GM18517 (cell line): Measurements from ENCODE around the gene KRTAP13-2.

Source experiments
- ATAC-seq: cut with Tn5 transposase; IDR thresholded peaks from one replicate; pipeline ENCODE4 v1.9.1; 2021; ENCODE audit warnings: mild to moderate bottlenecking, moderate library complexity; ENCODE audit not compliant: unreplicated experiment

The KRTAP13-2 gene

GRCh38 chr21:30372139-30372770 is at the start of gene KRTAP13-2:
KRTAP13-2 (minus strand) TSS chr21:30372271; CDS start chr21:30372213, 58 bp downstream.
- no peak for ATAC-seq

- ATAC-seq = no peak
Observed at GRCh38 chr21:30415993-30416392, 43.9 kb upstream of the KRTAP13-2 start.

GRCh38 chr21:30408782-30409494 is 36.9 kb upstream of the KRTAP13-2 start:
- ATAC-seq = no peak

GRCh38 chr21:30395731-30396130 is 23.7 kb upstream of the KRTAP13-2 start, which contains the start of gene KRTAP13-1:
KRTAP13-1 (plus strand) TSS chr21:30396031; CDS start chr21:30396087, 56 bp downstream.
- ATAC-seq = no peak

GRCh38 chr21:30391492-30392025 is 19.5 kb upstream of the KRTAP13-2 start:
- ATAC-seq = no peak

GRCh38 chr21:30382201-30382600 is 10.1 kb upstream of the KRTAP13-2 start:
- ATAC-seq = no peak

- no peak for ATAC-seq
Observed at GRCh38 chr21:30355906-30356305, 16.2 kb downstream of the KRTAP13-2 start.

- no peak for ATAC-seq
Observed at GRCh38 chr21:30354308-30355005, 17.6 kb downstream of the KRTAP13-2 start.

GRCh38 chr21:30351534-30351933 is 20.5 kb downstream of the KRTAP13-2 start:
- ATAC-seq = no peak

GRCh38 chr21:30349572-30349971 is 22.5 kb downstream of the KRTAP13-2 start:
- ATAC-seq = no peak

- no peak for ATAC-seq
Observed at GRCh38 chr21:30348506-30348905, 23.6 kb downstream of the KRTAP13-2 start, which contains the start of gene KRTAP23-1. KRTAP23-1 (minus strand) TSS chr21:30348606; CDS start chr21:30348606, 0 bp downstream.

- no peak for ATAC-seq
Observed at GRCh38 chr21:30345014-30345413, 27.1 kb downstream of the KRTAP13-2 start.

- ATAC-seq = peak; percentile 56
Observed at GRCh38 chr21:30340714-30341573, 31.1 kb downstream of the KRTAP13-2 start.

- ATAC-seq = no peak
Observed at GRCh38 chr21:30338717-30339116, 33.4 kb downstream of the KRTAP13-2 start.

- ATAC-seq = no peak
Observed at GRCh38 chr21:30337772-30338171, 34.3 kb downstream of the KRTAP13-2 start.

GRCh38 chr21:30337276-30337744 is 34.8 kb downstream of the KRTAP13-2 start, which contains the start of gene KRTAP27-1:
KRTAP27-1 (minus strand) TSS chr21:30337694; CDS start chr21:30337668, 26 bp downstream.
- ATAC-seq = no peak

- ATAC-seq = no peak
Observed at GRCh38 chr21:30336596-30336995, 35.5 kb downstream of the KRTAP13-2 start.

GRCh38 chr21:30333736-30334135 is 38.3 kb downstream of the KRTAP13-2 start:
- ATAC-seq = no peak

- ATAC-seq = no peak
Observed at GRCh38 chr21:30332681-30333080, 39.4 kb downstream of the KRTAP13-2 start.

- no peak for ATAC-seq
Observed at GRCh38 chr21:30329203-30329875, 42.7 kb downstream of the KRTAP13-2 start.
